ENCODE data around the gene DYSF.

Gene DYSF

DNA sequence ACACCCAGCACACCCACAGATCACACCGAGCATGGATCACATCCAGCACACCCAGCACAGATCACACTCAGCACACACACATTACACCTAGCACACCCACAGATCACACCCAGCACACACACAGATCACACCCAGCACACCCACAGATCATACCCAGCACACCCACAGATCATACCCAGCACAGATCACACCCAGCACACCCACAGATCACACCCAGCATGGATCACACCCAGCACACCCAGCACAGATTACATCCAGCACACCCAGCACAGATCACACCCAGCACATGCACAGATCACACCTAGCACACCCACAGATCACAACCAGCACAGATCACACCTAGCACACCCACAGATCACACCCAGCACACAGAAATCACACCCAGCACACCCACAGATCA, 118.6 kb downstream of the DYSF start:
- no peak for DNase-seq (ENCODE audit: low read depth in 2 of 2)

DNA sequence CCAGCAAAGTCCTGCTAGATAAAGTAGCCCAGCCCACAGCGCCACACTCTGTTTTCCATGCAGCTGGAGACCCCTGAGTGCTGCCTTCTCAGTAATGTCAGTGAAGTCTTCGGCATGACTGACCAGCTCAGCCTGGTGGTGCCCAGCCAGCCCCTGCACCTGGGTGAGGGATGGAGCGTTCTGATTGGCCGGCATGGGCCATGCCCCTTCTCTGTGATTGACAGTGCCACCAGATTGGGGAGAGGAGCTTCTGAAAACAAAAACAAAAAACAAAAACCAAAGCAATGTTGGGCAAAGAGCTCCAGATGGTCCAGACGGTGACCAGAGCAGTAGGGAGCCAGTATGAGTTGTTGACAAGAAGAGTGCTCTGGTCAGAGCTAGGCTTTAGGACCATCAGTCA, 122.6 kb downstream of the DYSF start:
- DNase-seq (ENCODE audit: low read depth in 2 of 2): no peak

- no peak for DNase-seq (ENCODE audit: low read depth in 2 of 2)
These were observed 123.2 kb downstream of the DYSF start for GRCh38 chr2:71576541-71576940.

GRCh38 chr2:71577209-71577608, 123.8 kb downstream of the DYSF start:
- DNase-seq (ENCODE audit: low read depth in 2 of 2): no peak

DNA sequence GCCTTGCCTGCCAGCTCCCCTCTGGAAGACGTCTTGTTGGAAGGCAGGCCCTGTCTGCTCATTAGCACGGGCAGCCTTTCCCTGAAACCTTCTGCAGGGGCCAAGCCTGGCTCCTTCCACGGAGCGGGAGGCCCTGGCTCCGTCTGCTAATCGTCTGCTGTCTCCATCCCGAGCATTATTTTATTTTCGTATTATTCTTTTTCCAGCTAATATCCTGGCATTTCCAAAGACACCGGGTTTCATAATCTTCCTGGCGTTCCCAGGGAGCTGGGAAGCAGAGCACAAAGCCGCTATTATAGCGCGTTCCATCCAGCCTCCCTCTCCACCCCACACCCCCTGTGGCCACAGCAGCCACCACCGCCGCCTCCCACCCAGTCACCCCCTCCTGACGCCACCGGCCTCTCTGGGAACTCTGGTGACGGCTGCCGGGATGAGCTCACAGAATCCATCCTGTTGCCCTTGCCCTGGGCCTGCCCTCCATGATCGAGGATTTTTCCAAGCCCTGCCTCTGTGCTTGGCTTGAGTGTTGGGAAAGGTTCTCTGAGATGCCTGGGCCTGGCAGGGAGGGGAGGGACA, 125.5 kb downstream of the DYSF start:
- DNase-seq (ENCODE audit: low read depth in 2 of 2): no peak

- DNase-seq (ENCODE audit: low read depth in 2 of 2): no peak
These were observed 127.7 kb downstream of the DYSF start for GRCh38 chr2:71581026-71581425.

- DNase-seq (ENCODE audit: low read depth in 2 of 2): no peak
These were observed 130.5 kb downstream of the DYSF start for GRCh38 chr2:71583876-71584275.

GRCh38 chr2:71586471-71586870, 133.1 kb downstream of the DYSF start:
- no peak for DNase-seq (ENCODE audit: low read depth in 2 of 2)

- DNase-seq (ENCODE audit: low read depth in 2 of 2): no peak
These were observed 134.2 kb downstream of the DYSF start for GRCh38 chr2:71587509-71588073.

GRCh38 chr2:71588497-71589170, 135.3 kb downstream of the DYSF start:
- DNase-seq (ENCODE audit: low read depth in 2 of 2): no peak

DNA sequence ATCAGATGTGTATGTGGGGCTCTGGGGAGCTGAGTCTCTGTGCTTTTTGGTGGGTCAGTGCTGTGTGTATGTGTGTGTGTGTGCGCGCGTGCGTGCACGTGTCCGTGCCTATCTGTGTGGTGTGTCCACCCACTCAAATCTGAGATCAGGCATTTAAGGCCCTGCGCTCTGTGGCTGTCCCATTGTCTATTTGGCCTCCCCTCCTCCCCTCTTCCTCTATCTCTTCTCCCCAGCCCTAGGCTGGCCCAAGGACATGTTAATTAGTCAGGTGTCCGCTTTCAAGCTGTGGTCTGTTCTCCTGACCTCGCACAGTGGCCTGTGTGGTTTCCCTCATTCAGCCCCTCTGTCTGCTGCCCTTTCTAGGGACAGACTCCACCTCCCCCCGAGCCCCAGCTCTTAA, 136.4 kb downstream of the DYSF start:
- no peak for DNase-seq (ENCODE audit: low read depth in 2 of 2)

GRCh38 chr2:71591044-71591443, 137.7 kb downstream of the DYSF start:
- DNase-seq (ENCODE audit: low read depth in 2 of 2): no peak

DNA sequence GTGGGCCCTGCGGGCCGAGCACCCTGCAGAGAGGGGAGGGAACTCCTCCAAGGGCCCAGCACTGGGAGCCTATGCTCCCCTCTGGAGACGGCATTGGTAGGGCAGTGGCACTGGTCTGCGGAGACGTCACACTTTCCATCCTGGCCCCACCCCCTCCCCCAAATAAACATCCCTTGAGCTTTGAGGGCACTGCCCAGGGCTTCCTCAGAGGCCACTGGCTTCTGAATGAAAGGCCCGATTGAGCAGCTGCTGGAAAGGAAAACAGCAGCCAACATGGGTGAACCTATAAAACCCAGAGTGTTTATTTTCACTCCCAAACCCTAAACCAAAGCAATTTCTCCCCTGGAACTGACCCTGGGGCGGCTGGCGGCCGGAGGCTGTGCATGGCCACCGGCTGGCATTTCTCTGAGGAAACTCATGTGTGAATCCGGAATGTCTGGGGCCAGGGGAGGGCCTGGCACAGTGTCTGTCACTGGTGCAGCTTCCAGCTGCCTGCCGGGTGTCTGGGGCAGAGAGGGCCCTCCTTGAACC, 138.9 kb downstream of the DYSF start:
- no peak for DNase-seq (ENCODE audit: low read depth in 2 of 2)

DNA sequence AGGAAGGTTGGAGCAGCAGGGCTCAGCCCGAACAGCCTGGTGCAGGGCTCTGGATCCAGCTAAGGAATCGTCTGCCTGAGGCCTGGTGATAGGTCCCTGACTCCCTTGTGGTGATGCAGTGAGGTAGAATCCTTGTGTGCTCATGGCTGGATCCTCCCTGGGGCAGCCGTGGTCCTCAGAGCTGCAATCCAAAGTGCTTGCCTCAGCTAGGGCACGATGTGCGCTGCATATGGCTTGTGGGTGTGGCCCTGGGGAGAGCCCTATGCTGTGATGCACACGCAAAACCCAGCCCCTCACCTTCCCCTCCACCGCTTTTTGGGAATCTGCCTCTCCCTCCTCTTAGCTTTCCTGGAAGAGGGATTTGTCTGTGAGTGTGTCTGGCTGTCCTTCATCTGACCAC, 142.2 kb downstream of the DYSF start:
- no peak for DNase-seq (ENCODE audit: low read depth in 2 of 2)

DNA sequence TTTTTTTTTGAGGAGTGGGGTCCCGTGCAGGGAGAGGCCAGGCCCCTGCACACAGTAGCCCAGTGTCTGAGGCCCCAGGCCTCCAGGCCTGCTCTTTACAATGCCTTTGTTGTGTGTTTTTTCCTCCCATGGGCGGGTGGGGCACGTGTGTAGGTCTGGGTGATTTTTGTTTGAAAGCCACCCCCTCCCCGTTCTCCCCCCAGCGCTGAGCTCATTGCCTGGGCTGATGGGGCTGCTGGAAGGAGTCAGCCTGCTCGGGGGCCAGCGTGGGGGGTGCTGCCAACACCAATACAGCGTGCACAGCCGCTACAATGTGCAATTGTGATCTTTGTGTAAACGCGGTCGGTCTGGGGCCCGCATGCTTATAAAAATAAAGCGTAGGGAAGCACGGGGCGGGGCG, 142.7 kb downstream of the DYSF start:
- DNase-seq (ENCODE audit: low read depth in 2 of 2): no peak

- DNase-seq (ENCODE audit: low read depth in 2 of 2): no peak
These were observed 144.4 kb downstream of the DYSF start for GRCh38 chr2:71597756-71598155.

GRCh38 chr2:71598526-71598925, 145.2 kb downstream of the DYSF start:
- DNase-seq (ENCODE audit: low read depth in 2 of 2): no peak

DNA sequence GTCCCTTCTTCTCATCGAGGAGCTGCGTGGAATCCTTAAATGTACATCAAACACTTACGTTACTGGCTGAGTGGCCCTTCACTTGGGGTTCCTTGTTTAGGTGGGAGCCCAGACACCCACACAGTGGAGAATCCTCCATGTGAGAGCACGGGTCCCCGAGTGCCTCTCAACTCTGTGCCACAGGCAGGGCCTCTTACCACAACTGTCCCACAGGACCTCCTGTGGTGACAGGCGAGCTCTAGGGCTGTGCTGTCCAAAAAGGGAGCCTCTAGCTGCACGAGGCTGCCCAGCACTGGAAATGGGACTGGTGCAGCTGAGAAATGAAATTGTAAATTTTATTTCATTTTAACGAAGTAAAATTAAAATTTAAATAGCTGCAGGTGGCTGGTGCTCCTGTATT, 145.7 kb downstream of the DYSF start:
- no peak for DNase-seq (ENCODE audit: low read depth in 2 of 2)

- DNase-seq (ENCODE audit: low read depth in 2 of 2): no peak
These were observed 146.4 kb downstream of the DYSF start for GRCh38 chr2:71599646-71600236.

- no peak for DNase-seq (ENCODE audit: low read depth in 2 of 2)
These were observed 147.2 kb downstream of the DYSF start for GRCh38 chr2:71600555-71600954.

GRCh38 chr2:71601136-71602114, 148.1 kb downstream of the DYSF start:
- DNase-seq (ENCODE audit: low read depth in 2 of 2): no peak

DNA sequence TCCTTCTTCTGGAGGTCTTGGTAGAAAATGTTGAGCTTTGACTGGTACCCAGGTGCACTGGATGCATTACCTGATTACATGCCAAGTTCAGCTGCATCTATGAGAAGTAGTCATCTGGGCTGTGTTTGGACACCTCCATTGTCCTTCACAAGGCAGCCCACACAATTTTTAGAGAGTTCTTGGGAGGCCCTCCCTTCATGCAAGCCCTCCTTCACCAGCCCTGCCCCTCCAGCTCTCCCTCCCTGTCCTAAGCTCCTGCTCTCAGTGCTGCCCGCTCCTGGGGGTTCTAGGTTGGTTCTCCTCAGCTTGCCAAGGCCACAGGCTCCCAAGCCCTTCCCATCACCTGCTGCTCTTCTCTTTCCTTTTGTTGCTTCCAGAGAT, 148.7 kb downstream of the DYSF start:
- DNase-seq (ENCODE audit: low read depth in 2 of 2): no peak
